ENCODE results near the gene IL22RA2.

The IL22RA2 gene

DNA sequence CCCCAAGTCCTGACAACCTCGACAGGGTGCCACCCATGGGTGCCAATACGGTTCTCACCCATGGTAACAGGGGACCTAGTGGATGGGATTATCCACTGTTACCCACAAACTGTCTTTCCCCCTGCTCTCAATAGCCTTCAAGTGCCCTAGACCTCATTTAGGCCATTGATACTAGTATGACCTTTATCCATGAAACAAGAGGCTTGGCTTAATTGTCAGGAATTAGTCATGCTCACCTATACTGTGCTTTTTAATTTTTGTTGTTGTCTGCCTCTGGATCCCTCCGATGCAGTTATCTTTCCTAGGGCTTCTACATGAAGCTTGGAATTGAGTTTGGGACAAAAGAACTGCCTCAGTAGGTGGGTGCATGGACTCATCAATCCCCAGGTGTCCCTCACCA lies 11.8 kb upstream of the IL22RA2 start:
- TF ChIP-seq POLR2A (IDR thresholded peaks at IDR 0.05; ENCODE audit: low read depth, low read length): no peak
- FAIRE-seq (no peak), DNase-seq (ENCODE audit: insufficient read length, low spot score) (no peak)

DNA sequence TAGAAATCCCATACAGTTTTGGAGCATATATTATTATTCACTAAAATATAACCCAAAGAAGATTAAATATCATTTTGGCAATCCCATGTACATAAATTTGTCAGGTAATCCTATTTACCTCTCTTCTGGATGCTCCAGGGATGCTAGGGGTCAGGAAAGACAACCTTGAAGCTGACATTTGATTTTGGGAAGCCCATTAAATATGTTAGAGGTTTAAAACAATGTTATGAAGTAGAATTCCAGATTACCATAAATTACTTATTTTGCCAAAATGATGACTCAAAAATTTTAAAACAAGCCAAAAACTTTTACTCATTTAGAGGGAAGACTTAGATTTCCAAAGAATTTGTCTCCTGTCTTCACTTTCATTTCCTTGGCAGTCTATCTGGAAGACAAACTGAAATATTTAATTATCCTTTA lies 9.2 kb upstream of the IL22RA2 start:
- DNase-seq (ENCODE audit: insufficient read length, low spot score) (no peak), FAIRE-seq (no peak)
- TF ChIP-seq POLR2A (IDR thresholded peaks at IDR 0.05; ENCODE audit: low read depth, low read length): no peak

DNA sequence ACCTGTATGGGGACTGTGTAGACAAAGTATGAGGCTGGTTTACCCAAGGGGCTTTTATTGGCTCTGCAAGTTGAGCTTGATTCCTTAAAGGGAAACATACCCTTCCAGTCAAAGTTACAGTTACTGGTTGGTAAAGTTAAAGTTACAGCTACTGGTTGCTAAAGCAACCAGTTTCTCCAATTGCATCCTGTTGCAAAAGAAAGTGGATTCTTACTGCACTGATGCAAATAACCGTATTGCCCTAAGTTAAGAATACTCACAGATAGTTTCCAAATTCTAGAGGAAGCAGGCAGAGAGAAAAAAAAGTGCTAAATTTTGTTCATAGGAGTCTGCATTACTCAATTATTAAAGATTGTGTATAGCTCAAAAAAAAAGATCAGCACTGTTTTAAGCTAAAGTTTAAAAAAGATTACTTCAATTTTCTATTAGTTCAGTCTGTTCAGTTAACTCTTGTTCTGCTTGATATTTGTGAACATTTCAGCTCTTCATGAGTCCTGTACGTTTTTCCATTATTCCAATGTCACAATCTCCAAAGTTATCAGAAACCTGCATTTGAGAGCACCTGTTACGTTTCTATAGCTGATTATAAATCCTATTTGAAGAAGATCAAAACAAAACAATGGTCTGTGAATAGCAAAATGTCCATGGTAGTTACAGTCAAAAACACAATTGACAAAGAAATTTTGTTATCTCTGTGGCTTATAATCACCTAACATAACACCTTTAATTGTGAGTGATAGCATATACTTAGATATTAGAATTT lies 8.6 kb upstream of the IL22RA2 start:
- no peak for DNase-seq (ENCODE audit: insufficient read length, low spot score)
- FAIRE-seq: no peak
- TF ChIP-seq POLR2A (IDR thresholded peaks at IDR 0.05; ENCODE audit: low read depth, low read length): no peak

DNA sequence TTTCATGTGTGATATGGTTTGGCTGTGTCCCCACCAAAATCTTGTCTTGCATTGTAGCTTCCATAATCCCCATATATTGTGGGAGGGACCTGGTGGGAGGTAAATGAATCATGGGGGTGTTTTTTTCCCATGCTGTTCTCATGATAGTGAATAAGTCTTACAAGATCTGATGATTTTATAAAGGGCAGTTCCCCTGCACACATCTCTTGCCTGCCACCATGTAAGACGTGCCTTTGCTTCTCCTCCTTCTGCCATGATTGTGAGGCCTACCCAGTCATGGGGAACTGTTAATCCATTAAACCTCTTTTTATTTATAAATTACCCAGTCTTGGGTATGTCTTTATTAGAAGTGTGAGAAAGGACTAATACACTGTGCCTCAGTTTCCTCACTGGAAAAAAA lies 4.2 kb upstream of the IL22RA2 start:
- no peak for TF ChIP-seq POLR2A (IDR thresholded peaks at IDR 0.05; ENCODE audit: low read depth, low read length)
- no peak for DNase-seq (ENCODE audit: insufficient read length, low spot score)
- no peak for FAIRE-seq

DNA sequence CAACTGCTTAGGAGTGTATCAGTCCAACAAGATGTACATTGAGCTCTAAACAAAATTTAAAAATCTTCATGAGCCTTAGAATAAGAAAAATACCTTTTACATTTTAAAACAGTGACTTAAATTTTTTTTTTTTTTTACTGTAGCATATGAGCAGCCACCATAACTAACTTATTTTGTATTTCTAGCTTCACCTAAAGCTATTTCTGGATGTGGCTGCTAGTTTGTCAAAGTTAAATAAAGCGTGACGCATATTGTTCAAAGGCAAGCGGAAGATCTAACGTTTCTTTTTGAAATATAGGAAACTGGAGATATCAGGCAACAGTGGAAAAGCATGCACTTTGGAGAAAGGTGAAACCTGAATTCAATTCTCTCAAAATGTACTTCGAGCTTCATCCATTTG lies 3.3 kb upstream of the IL22RA2 start:
- FAIRE-seq (no peak), DNase-seq (ENCODE audit: insufficient read length, low spot score) (no peak)

DNA sequence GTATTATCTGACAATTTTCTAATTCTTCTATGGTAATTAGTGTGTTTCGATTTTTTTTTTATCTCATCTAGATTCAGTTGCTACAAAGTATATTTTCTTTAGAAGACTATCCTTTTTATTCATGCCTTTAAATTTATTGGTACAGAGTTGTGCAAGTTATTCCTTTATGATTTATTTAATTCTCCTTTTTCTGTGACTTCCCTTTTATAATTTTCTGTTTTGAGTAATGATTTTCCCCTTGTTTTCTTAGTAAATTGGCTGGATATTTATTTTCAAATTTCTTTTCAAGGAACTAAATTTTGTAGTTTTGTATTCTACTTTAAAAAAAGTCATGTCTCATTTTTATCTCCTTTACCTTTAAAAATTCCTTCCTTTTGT lies 2.4 kb upstream of the IL22RA2 start:
- FAIRE-seq (no peak), DNase-seq (ENCODE audit: insufficient read length, low spot score) (no peak)
- no peak for TF ChIP-seq POLR2A (IDR thresholded peaks at IDR 0.05; ENCODE audit: low read depth, low read length)

More for the DNA sequence above, 3.3 kb upstream of the IL22RA2 start:
- TF ChIP-seq POLR2A (IDR thresholded peaks at IDR 0.05; ENCODE audit: low read depth, low read length): no peak

DNA sequence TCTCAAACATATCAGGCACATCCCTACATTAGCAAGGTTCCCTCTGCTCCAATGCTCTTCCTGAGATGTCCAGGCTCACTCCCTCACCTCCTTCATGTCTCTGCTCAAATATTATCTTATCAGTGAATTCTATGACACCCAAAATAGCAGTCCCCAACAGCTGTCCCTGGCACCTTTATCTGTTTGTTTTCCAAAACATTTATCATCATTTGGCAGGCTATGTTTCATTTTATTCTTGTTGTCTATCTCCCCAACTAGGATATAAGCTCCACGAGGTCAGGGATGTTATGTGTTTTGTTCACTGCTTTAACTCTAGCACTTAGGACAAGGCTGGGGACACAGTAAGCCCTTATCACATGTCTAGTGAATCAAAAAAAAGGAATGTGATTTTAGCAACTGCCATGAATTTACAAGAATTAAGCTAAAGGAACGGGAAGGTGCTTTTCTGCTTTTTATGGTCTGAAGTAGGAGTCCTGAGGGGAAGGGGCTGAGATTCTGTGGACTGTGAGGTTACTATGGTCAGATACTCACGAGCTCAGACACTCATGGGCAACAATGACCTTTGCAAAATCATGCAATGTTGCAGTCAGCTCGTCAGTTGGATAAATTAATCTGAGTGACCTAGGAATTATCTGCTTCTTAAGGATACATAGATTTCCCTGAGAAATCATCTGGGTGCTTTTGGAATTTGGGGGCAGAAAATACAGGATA lies 1.9 kb upstream of the IL22RA2 start:
- FAIRE-seq (no peak), DNase-seq (ENCODE audit: insufficient read length, low spot score) (no peak)
- no peak for TF ChIP-seq POLR2A (IDR thresholded peaks at IDR 0.05; ENCODE audit: low read depth, low read length)

DNA sequence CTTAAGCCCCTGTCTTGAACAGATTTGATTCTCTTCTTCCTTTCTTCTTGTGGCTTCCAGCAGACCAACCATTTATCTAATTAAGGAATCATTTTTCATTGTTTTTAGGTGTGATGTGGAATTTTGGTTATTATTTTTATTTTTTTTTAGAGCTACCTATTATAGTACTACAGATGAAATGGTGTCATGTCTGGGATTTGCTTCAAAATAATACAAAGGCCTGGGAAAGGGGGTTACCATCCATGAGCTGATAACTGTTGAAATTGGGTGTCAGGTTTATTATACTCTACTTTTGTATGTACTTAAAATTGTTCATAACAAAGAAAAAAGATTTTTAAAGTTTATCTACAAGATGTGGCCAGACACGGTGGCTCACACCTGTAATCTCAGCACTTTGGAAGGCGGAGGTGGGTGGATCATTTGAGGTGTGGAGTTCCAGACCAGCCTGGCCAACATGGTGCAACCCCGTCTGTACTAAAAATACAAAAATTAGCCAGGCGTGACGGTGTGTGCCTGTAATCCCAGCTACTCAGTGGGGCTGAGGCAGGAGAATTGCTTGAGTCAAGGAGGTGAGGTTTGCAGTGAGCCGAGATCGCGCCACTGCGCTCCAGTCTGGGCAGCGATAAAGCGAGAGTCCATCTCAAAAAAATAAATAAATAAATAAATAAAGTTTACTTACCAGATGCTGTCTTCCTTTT lies 561 bp downstream of the IL22RA2 start:
- no peak for DNase-seq (ENCODE audit: insufficient read length, low spot score)
- no peak for TF ChIP-seq POLR2A (IDR thresholded peaks at IDR 0.05; ENCODE audit: low read depth, low read length)
- no peak for FAIRE-seq

DNA sequence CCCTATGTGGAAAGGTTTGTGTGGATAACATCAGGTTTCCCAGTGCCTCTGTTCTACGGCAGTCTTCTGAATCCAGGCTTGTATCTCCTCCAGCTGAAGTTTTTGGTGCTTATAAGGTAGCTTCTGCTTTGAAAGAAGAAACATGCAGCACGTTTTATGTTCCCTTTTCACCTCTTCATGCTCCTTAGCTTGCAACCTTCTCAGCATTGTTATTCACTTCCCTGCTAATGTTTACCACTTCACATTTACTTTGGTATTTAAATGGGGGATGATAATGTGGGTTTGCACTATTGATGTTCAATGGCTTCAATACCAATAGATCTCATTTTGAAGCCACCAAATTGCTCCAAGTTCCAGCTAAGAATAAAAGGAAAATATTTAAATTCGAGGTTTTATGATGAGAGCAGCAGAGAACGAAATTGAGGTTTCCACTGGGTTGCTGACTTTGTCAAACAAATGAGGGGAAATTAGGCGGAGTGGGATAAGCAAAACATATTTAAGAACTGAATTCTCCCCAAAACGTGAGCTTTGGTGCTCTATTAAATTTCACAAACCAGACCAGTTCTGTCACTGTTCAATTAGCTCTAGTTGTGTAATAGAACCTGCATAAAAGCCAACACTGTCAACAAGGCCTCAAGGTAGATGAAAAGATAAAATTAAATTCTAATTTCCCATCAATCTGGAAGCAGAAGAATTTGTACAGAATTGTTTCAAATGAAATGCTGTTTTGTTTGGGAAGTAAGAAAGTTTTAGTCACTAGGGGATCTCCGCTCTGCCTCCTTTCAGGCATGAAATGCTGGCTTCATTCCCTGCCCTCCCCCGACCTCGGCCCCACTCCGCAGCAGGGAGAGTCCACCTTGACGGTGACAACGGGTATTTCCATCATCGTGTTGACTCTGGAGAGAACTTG lies 1.4 kb downstream of the IL22RA2 start:
- no peak for DNase-seq (ENCODE audit: insufficient read length, low spot score)
- no peak for TF ChIP-seq POLR2A (IDR thresholded peaks at IDR 0.05; ENCODE audit: low read depth, low read length)
- FAIRE-seq: no peak

DNA sequence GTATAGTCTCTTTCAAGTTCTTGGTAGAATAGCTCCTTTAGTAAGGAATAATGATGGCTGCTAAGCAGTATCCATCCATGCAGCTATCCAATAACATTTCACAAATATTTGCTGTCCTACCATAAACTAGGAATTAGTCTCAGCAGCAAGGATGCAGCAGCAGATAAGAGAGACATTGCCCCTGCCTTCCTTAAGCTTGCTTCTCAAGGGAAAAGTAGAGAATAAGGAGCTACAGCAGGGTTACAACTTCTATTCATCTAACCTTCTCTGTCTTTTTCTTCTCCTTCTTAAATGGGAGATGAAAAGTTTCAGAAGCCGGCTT lies 2.4 kb downstream of the IL22RA2 start:
- DNase-seq (ENCODE audit: insufficient read length, low spot score) (no peak), FAIRE-seq (no peak)
- TF ChIP-seq POLR2A (IDR thresholded peaks at IDR 0.05; ENCODE audit: low read depth, low read length): no peak

DNA sequence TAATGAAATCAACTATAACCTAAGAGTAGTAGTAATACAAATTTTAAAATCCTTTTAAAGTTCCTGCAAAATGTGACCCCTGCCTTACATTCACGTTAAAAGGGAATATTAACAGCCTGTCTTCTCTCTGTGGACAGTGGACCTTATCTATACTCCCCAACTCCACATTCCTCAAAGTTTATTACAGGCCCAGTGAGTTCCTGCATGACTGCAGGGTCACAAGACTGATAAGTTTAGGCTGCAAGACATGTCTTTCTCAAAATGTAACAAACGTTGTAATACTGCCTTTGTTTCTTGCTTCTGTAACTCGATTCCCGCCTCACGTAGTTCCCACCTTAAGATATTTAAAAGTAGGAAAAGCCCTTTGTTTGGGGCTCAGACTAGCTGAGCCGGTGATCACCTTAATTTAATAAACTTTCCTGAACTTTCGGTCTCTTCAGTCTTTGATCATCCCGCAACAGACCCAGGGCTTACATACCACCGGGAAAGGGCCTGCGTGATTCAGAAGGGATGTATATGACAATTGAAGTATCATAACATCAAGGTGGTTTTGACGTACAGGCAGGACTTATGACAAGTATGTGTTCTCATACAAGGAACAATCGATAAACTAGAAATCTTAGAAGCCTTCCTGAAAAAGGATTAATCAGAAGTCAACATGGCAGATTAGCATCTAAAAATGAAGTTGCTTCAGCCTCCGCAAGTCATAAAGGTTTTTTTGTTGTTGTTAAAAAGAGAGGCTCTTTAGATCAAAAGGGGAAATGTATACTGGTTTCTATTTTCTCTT lies 3.0 kb downstream of the IL22RA2 start:
- no peak for FAIRE-seq
- no peak for DNase-seq (ENCODE audit: insufficient read length, low spot score)
- no peak for TF ChIP-seq POLR2A (IDR thresholded peaks at IDR 0.05; ENCODE audit: low read depth, low read length)

DNA sequence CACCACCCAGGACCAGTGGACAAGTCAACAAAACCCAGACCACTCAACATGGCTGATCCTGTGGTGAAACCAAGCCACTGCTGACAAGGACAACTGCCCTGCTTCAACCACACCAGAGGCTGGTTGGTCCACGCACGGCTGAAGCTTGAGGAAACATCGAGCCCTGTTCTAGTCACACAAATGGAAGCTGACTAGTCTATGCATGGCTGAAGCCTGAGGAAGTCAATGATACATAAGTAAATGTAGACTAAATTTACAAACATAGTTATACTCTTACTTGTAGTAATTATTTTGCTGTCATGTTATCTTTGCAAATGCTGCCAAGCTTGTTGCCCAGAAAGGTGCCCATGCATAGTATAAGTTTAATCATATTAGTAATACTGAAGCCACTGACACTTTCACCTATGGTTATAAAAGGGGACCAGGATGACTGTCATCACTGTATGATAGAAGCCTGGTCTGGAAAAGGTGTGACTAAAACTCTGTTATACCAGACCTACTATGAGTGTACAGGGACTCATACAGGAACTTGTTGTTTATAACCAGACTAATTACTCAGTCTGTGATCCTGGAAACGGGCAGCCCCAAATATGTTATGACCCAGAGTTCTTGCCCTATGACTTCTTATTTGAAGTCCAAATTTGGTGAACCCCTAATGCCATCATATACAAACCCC lies 5.6 kb downstream of the IL22RA2 start:
- no peak for TF ChIP-seq POLR2A (IDR thresholded peaks at IDR 0.05; ENCODE audit: low read depth, low read length)
- FAIRE-seq (no peak), DNase-seq (ENCODE audit: insufficient read length, low spot score) (no peak)
